GM12878 (cell line): ENCODE data around the gene ATP13A2. TPM values are rescaled to one million over a fixed set of nuclear protein-coding genes. Genes with fewer than 3 reads are reported as not detected.

ENCODE experiments used
- ATAC-seq: fragments of 200-7000 bp; cut with Tn5 transposase; 3 replicates; pipeline ENCODE4 v1.9.1; 2020; ENCODE audit warnings: mild to moderate bottlenecking, moderate library complexity
- BruUV-seq: library from RNA; stranded (reverse); fragments of 400-500 nt; replicated peaks from 2 replicates; lab custom pipeline; 2021; lab: Mats Ljungman, UMichigan
- CTCF ChIA-PET: fragments of 300-600 bp; sonication (Branson Sonifier 250); formaldehyde crosslinking; extraction: SDS; loops from one replicate; lab custom pipeline; 2021; ENCODE audit warnings: inconsistent platforms; lab: Yijun Ruan, JAX
- POLR2A ChIA-PET: fragments of 350-600 bp; formaldehyde crosslinking; extraction: SDS; loops from one replicate; lab custom pipeline; 2021; ENCODE audit warnings: inconsistent platforms; lab: Charles Lee
- RAD21 ChIA-PET: fragments of 300-600 bp; sonication (Branson Sonifier 250); formaldehyde crosslinking; loops from one replicate; lab custom pipeline; 2023; ENCODE audit warnings: antibody characterized with exemption; ENCODE audit not compliant: unreplicated experiment; lab: Charles Lee
- SMC1A ChIA-PET: fragments of 300-600 bp; sonication (Branson Sonifier 250); formaldehyde crosslinking; loops from one replicate; lab custom pipeline; 2023; ENCODE audit not compliant: unreplicated experiment, uncharacterized antibody; lab: Charles Lee
- DNase-seq: peaks from one replicate; pipeline ENCODE4 v3.0.0-alpha.2; 2011; ENCODE audit warnings: low read depth, low spot score
- FAIRE-seq: peaks from 3 replicates; lab custom pipeline; 2011; peaks lifted over from hg19 to GRCh38; lab: Jason Lieb, UNC
- H2AFZ ChIP-seq: 2 replicates; pipeline ENCODE4 v1.6.0; 2011; ENCODE audit warnings: low read depth, low read length, control low read depth; ENCODE audit not compliant: control insufficient read depth
- H3K27ac ChIP-seq: 2 replicates; pipeline ENCODE4 v1.5.1; 2011; ENCODE audit warnings: control low read depth; ENCODE audit not compliant: control insufficient read depth, insufficient read depth
- H3K27me3 ChIP-seq, 2 experiments: replicated peaks in 1 of 2; 2 replicates each; pipeline versions ENCODE4 v1.6.0 to v1.6.1; 2011; ENCODE audit warnings: low read length in 1 of 2; ENCODE audit not compliant: control insufficient read depth in 2 of 2, insufficient read depth in 2 of 2
- H3K36me3 ChIP-seq, 2 experiments: 2 replicates each; pipeline ENCODE4 v1.5.1; 2011; ENCODE audit warnings: low read length in 1 of 2; ENCODE audit not compliant: control insufficient read depth in 2 of 2, insufficient read depth in 2 of 2
- H3K4me1 ChIP-seq: 2 replicates; pipeline ENCODE4 v1.6.1; 2011; ENCODE audit warnings: mild to moderate bottlenecking, low read length, moderate library complexity, mixed read lengths; ENCODE audit not compliant: control insufficient read depth, insufficient read depth
- H3K4me2 ChIP-seq: 2 replicates; pipeline ENCODE4 v1.6.0; 2011; ENCODE audit warnings: control low read depth; ENCODE audit not compliant: control insufficient read depth, insufficient read depth
- H3K4me3 ChIP-seq: fragments of 200-600 bp; sonication (generic); 2 replicates; pipeline ENCODE4 v1.5.1; 2016
- H3K79me2 ChIP-seq: 2 replicates; pipeline ENCODE4 v1.6.0; 2011; ENCODE audit warnings: low read length; ENCODE audit not compliant: control insufficient read depth, insufficient read depth
- H3K9ac ChIP-seq: 2 replicates; pipeline ENCODE4 v1.8.0; 2011; ENCODE audit warnings: low read length, control low read depth, mixed read lengths; ENCODE audit not compliant: control insufficient read depth, insufficient read depth
- H3K9me3 ChIP-seq: replicated peaks from 3 replicates; pipeline ENCODE4 v1.5.1; 2011; ENCODE audit warnings: mild to moderate bottlenecking, low read length; ENCODE audit not compliant: control insufficient read depth, insufficient read depth
- H4K20me1 ChIP-seq: 2 replicates; pipeline ENCODE4 v1.6.0; 2011; ENCODE audit not compliant: control insufficient read depth, insufficient read depth
- CBFB ChIP-seq: IDR thresholded peaks from 2 replicates; pipeline ENCODE4 v1.6.1; 2016; ENCODE audit warnings: antibody characterized with exemption, low read depth
- FOXK2 ChIP-seq: fragments of 450-650 bp; IDR thresholded peaks from 2 replicates; pipeline ENCODE4 v1.6.1; 2017; ENCODE audit warnings: mild to moderate bottlenecking, moderate library complexity
- GABPA ChIP-seq: IDR thresholded peaks from 2 replicates; pipeline ENCODE4 v1.6.1; 2014; ENCODE audit warnings: antibody characterized with exemption, low read depth, mild to moderate bottlenecking, inconsistent platforms
- JUNB ChIP-seq: IDR thresholded peaks from 2 replicates; pipeline ENCODE4 v1.6.1; 2016; ENCODE audit warnings: antibody characterized with exemption, mild to moderate bottlenecking
- KDM1A ChIP-seq: fragments of 200-600 bp; sonication (generic); IDR thresholded peaks from 2 replicates; pipeline ENCODE4 v1.6.1; 2016; ENCODE audit warnings: borderline replicate concordance
- NRF1 ChIP-seq: conservative IDR thresholded peaks from 2 replicates; pipeline ENCODE4 v1.6.1; 2011; ENCODE audit warnings: mild to moderate bottlenecking, low read depth, low read length, improper control_type of control experiment
- PAX8 ChIP-seq: fragments of 450-650 bp; IDR thresholded peaks from 2 replicates; pipeline ENCODE4 v1.6.1; 2017; ENCODE audit warnings: mild to moderate bottlenecking, moderate library complexity
- PBX3 ChIP-seq: IDR thresholded peaks from 2 replicates; pipeline ENCODE4 v1.6.1; 2011; ENCODE audit warnings: mild to moderate bottlenecking, low read depth, low read length, moderate library complexity; ENCODE audit not compliant: insufficient replicate concordance
- RB1 ChIP-seq: fragments of 450-650 bp; formaldehyde crosslinking; IDR thresholded peaks from 2 replicates; pipeline ENCODE4 v1.6.1; 2017; ENCODE audit warnings: mild to moderate bottlenecking, borderline replicate concordance
- RCOR1 ChIP-seq: conservative IDR thresholded peaks from 2 replicates; pipeline ENCODE4 v1.6.1; 2012; ENCODE audit warnings: low read depth, low read length, improper control_type of control experiment
- RUNX3 ChIP-seq: IDR thresholded peaks from 2 replicates; pipeline ENCODE4 v1.6.1; 2012; ENCODE audit warnings: low read length, inconsistent platforms
- YY1 ChIP-seq: IDR thresholded peaks from 2 replicates; pipeline ENCODE4 v1.6.1; 2011; ENCODE audit warnings: low read depth, mild to moderate bottlenecking, low read length
- ZNF207 ChIP-seq: fragments of 450-650 bp; IDR thresholded peaks from 2 replicates; pipeline ENCODE4 v1.6.1; 2014; ENCODE audit warnings: antibody characterized with exemption, mild to moderate bottlenecking, borderline replicate concordance
- ZNF274 ChIP-seq: IDR thresholded peaks from one replicate; pipeline ENCODE4 v1.8.0; 2011; ENCODE audit not compliant: insufficient read length, insufficient read depth
- WGBS: methylation state at CpG from one replicate; pipeline ENCODE4 v1.1.6; 2016; ENCODE audit warnings: low lambda C conversion rate; ENCODE audit not compliant: insufficient replicate concordance, insufficient coverage; ENCODE audit errors: missing lambda C conversion rate; 5-methylcytosine and 5-hydroxymethylcytosine counted together
- in situ Hi-C: fragments of 300-500 bp; cut with MboI; formaldehyde crosslinking; loops from 9 replicates; pipeline ENCODE4 v1.14.3; 2018; ENCODE audit warnings: mixed read lengths
- intact Hi-C: fragments of 100-400 bp; cut with micrococcal nuclease; formaldehyde crosslinking; loops from one replicate; pipeline ENCODE4 v1.14.2; 2022; ENCODE audit not compliant: unreplicated experiment
- polyA plus RNA-seq, 11 experiments: library from polyadenylated mRNA; depleted of rRNA in 4 of 11; unstranded in 6 of 11; stranded (reverse) in 5 of 11; fragments of >200 nt; fragmentation: Nextera tagmentation in 4 of 11; fragmentation: Illumina TruSeq in 1 of 11; extraction: Ambion mirVana in 4 of 11; extraction: Trizol in 1 of 11; gene quantifications; 1 replicate in 1 of 11; 2 replicates in 10 of 11; pipeline versions ENCODE4 v1.2.1 to v1.2.3, GENCODE V29; 2011 to 2016; ENCODE audit warnings: inconsistent platforms in 2 of 11, missing spikeins in 2 of 11, low read depth in 1 of 11
- total RNA-seq, 4 experiments: library from RNA; depleted of rRNA in 3 of 4; stranded (reverse); fragments of >200 nt in 3 of 4; fragmentation: Illumina TruSeq in 1 of 4; extraction: Trizol in 1 of 4; gene quantifications; 2 replicates each; pipeline versions ENCODE4 v1.2.1 to v1.2.3, GENCODE V29; 2013 to 2021
- TF ChIP-seq, protein P1 (sequence below), 3 experiments: IDR thresholded peaks in 2 of 3; conservative IDR thresholded peaks in 1 of 3; 2 replicates each; pipeline ENCODE4 v1.5.1; 2011; ENCODE audit warnings: low read depth in 3 of 3, low read length in 3 of 3, mild to moderate bottlenecking in 3 of 3, control low read depth in 2 of 3, moderate library complexity in 2 of 3, inconsistent platforms in 1 of 3, mixed read lengths in 1 of 3; ENCODE audit not compliant: control insufficient read depth in 2 of 3, insufficient read depth in 1 of 3; ENCODE audit errors: extremely low read depth in 1 of 3
- TF ChIP-seq, protein P2 (sequence below): IDR thresholded peaks from 2 replicates; pipeline ENCODE4 v1.6.1; 2011; ENCODE audit warnings: low read depth, mild to moderate bottlenecking, low read length, moderate library complexity, borderline replicate concordance; ENCODE audit errors: extremely low read depth

ATP13A2 gene
- total and polyA plus RNA-seq, 10 of the 15 experiments (the other 5 are each of a cell fraction or from before 2014, with no cell fraction given): 0.24 to 30.5 (median 8.0) TPM

DNA sequence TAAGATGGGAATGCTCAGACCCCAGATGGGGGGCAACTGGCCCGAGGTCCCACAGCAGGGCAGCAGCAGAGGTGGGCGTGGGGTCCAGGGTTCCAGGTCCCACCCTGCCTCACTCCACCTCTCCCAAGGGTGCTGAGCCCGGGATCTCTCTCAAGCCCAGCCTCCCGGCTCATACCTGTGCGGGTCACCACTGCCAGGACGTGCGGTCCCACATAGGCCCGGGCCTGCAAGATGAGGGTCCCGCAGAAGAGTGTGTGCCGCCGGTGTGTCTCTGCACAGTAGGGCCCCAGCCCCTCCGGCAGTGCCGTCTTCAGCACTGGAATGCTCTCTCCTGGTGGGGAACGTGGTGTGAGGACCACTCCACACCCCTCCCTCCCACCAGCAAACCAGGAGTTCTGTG is 14.9 kb downstream of the ATP13A2 start:
- H3K4me1 ChIP-seq: no peaks in the 10 kb centered on the region
- 87% methylated on average over 12 of the region's 14 CpGs for WGBS
- RAD21 ChIA-PET: no interaction called here

More for the DNA sequence above, 14.9 kb downstream of the ATP13A2 start:
- DNase-seq: no peak
- ChIA-PET POLR2A (no interaction called here), CTCF (no interaction called here), SMC1A (no interaction called here)
- no peak overlapping the region for H3K27ac ChIP-seq
- intact Hi-C loops: no loop called here
- H3K9me3 ChIP-seq: no peaks in the 10 kb centered on the region
- in situ Hi-C loops: no loop called here
- no peak overlapping the region for H3K4me2 ChIP-seq
- BruUV-seq: no TSS peak
- no peak for FAIRE-seq
- ATAC-seq: no peak
- no peak overlapping the region for H2AFZ ChIP-seq
- no peaks in the 10 kb centered on the region for H3K27me3 ChIP-seq
- no peaks in the 10 kb centered on the region for H3K79me2 ChIP-seq
- no peaks in the 10 kb centered on the region for H4K20me1 ChIP-seq
- H3K9ac ChIP-seq: no peak overlapping the region
- peaks cover 0 to 3% of the 10 kb centered on the region in 2 experiments; a peak in 1 of 4 replicates for H3K36me3 ChIP-seq
- no peak overlapping the region for H3K4me3 ChIP-seq
- TF ChIP-seq, protein P1, sequence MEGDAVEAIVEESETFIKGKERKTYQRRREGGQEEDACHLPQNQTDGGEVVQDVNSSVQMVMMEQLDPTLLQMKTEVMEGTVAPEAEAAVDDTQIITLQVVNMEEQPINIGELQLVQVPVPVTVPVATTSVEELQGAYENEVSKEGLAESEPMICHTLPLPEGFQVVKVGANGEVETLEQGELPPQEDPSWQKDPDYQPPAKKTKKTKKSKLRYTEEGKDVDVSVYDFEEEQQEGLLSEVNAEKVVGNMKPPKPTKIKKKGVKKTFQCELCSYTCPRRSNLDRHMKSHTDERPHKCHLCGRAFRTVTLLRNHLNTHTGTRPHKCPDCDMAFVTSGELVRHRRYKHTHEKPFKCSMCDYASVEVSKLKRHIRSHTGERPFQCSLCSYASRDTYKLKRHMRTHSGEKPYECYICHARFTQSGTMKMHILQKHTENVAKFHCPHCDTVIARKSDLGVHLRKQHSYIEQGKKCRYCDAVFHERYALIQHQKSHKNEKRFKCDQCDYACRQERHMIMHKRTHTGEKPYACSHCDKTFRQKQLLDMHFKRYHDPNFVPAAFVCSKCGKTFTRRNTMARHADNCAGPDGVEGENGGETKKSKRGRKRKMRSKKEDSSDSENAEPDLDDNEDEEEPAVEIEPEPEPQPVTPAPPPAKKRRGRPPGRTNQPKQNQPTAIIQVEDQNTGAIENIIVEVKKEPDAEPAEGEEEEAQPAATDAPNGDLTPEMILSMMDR (IDR thresholded peaks at IDR 0.05 in 2 of 3, conservative IDR thresholded peaks at IDR 0.05 in 1 of 3; ENCODE audit: control insufficient read depth in 2 of 3, extremely low read depth in 1 of 3, insufficient read depth in 1 of 3, low read depth in 3 of 3, low read length in 3 of 3): no peak
- TF ChIP-seq, protein P2, sequence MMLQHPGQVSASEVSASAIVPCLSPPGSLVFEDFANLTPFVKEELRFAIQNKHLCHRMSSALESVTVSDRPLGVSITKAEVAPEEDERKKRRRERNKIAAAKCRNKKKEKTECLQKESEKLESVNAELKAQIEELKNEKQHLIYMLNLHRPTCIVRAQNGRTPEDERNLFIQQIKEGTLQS: no peak
- TF ChIP-seq FOXK2: no peak
- TF ChIP-seq CBFB: no peak
- TF ChIP-seq RUNX3: no peak
- no peak for TF ChIP-seq RB1
- TF ChIP-seq ZNF274: no peak
- no peak for TF ChIP-seq RCOR1
- TF ChIP-seq ZNF207: no peak
- no peak for TF ChIP-seq PAX8
- TF ChIP-seq NRF1: no peak
- TF ChIP-seq PBX3: no peak
- no peak for TF ChIP-seq GABPA
- no peak for TF ChIP-seq JUNB
- no peak for TF ChIP-seq YY1
- TF ChIP-seq KDM1A: no peak
